ENCODE measurements around the gene SLC24A4.

The SLC24A4 gene

DNA sequence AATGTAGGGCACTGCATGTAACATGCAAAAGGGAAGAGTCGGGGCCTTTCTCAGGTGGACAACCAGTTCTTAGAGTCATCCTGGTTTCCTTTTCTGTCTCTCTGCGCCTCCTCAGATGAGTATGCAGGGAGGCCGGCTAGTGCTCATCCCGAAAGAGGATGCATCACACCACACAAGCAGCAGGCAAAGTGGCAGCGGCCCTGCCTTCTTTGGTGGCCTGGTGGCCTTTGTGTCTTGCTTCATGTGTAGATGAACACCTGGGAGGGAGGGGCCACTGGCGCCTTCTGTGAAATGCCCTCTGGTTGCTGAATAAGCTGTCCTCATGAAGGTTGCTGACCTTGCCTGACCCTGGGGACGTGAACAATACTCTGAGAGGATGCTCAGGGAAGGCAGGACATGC is 18.0 kb downstream of the SLC24A4 start:
- H3K27me3 ChIP-seq (ENCODE audit: control insufficient read depth in 3 of 3, insufficient read depth in 3 of 3, low read depth in 1 of 3, low read length in 3 of 3), result peaks cover 0 to 24% (median 0%) of the 10 kb centered on the region in 3 experiments
- no peak overlapping the region for H3K14ac ChIP-seq (ENCODE audit: low read length)
- no peak overlapping the region for H2BK120ac ChIP-seq (ENCODE audit: low read depth, low read length)
- H3K9me3 ChIP-seq (replicated peaks in 1 of 2; ENCODE audit: control insufficient read depth in 2 of 2, insufficient read depth in 1 of 2, low read depth in 1 of 2, low read length in 2 of 2), result no peaks in the 10 kb centered on the region
- no peak overlapping the region for H3K18ac ChIP-seq (ENCODE audit: low read length)
- no peak overlapping the region for H2BK12ac ChIP-seq (ENCODE audit: low read length)
- no peak overlapping the region for H4K8ac ChIP-seq (ENCODE audit: low read depth, low read length)
- DNase-seq (ENCODE audit: low spot score), result no peak
- H3K4ac ChIP-seq (ENCODE audit: low read length), result no peak overlapping the region
- H3K27ac ChIP-seq (replicated peaks; ENCODE audit: low read length), result no peak overlapping the region
- H2AFZ ChIP-seq (ENCODE audit: low read length), result no peak overlapping the region
- no peak overlapping the region for H3K4me2 ChIP-seq (ENCODE audit: insufficient read depth, low read length, poor library complexity, severe bottlenecking)
- H3K36me3 ChIP-seq (replicated peaks in 1 of 2; ENCODE audit: control insufficient read depth in 2 of 2, insufficient read depth in 2 of 2, low read length in 2 of 2), result no peaks in the 10 kb centered on the region
- H3K23ac ChIP-seq (ENCODE audit: low read depth, low read length, poor library complexity), result no peak overlapping the region
- no peak overlapping the region for H2BK15ac ChIP-seq (ENCODE audit: low read length)
- H4K91ac ChIP-seq (ENCODE audit: low read depth, low read length, poor library complexity), result no peak overlapping the region
- H3K9ac ChIP-seq (ENCODE audit: low read depth, low read length, poor library complexity), result no peak overlapping the region
- H2BK5ac ChIP-seq (ENCODE audit: low read length), result no peak overlapping the region
- no peak overlapping the region for H2AK5ac ChIP-seq (ENCODE audit: low read depth, low read length)
- no CpG with 5 or more reads among the region's 7 CpGs for WGBS, 2 donors (ENCODE audit: extremely low coverage in 2 of 2, insufficient read length in 2 of 2, insufficient replicate concordance in 1 of 2)
- no peaks in the 10 kb centered on the region for H3K79me1 ChIP-seq (ENCODE audit: low read depth, low read length)
- H3K4me3 ChIP-seq (ENCODE audit: low read length in 2 of 2), result no peak overlapping the region
- H3K4me1 ChIP-seq (ENCODE audit: control insufficient read depth in 2 of 2, insufficient read depth in 1 of 2, low read depth in 1 of 2, low read length in 2 of 2), result peaks cover 0 to 5% of the 10 kb centered on the region in 2 donors

- no peak for DNase-seq (ENCODE audit: low spot score)
- Histone ChIP-seq H3K4me1 (ENCODE audit: control insufficient read depth in 2 of 2, insufficient read depth in 1 of 2, low read depth in 1 of 2, low read length in 2 of 2) (peaks cover 0 to 2% of the 10 kb centered on the region in 2 donors), H3K36me3 (replicated peaks in 1 of 2; ENCODE audit: control insufficient read depth in 2 of 2, insufficient read depth in 2 of 2, low read length in 2 of 2) (no peaks in the 10 kb centered on the region)
Observed at GRCh38 chr14:92341791-92342190, 18.8 kb downstream of the SLC24A4 start.

DNA sequence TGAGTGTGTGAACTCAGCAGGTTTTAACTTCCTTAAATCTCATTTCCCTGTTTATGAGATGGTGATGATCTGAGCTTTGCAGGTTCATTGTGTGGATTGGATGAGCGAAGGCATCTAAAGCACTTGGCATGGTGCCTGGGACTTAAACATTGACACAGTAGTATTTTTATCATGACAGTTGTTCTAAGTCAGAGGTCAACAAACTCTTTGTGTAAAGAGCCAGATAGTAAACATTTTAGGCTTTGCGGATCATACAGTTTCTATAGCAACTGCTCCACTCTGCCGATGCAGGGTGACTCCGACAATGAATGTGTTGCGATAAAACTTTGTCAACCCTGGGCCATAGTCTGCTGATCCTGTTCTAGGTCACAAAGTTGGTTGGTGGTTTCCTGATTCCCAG is 25.2 kb downstream of the SLC24A4 start:
- H2BK5ac ChIP-seq (ENCODE audit: low read length), result no peak overlapping the region
- no peak for DNase-seq (ENCODE audit: low spot score)
- no peaks in the 10 kb centered on the region for H3K27me3 ChIP-seq (ENCODE audit: control insufficient read depth in 3 of 3, insufficient read depth in 3 of 3, low read depth in 1 of 3, low read length in 3 of 3)

More at GRCh38 chr14:92341791-92342190, 18.8 kb downstream of the SLC24A4 start:
- H4K91ac ChIP-seq (ENCODE audit: low read depth, low read length, poor library complexity), result no peak overlapping the region
- no peak overlapping the region for H3K23ac ChIP-seq (ENCODE audit: low read depth, low read length, poor library complexity)
- H3K27ac ChIP-seq (replicated peaks; ENCODE audit: low read length), result no peak overlapping the region
- no peaks in the 10 kb centered on the region for H3K9me3 ChIP-seq (replicated peaks in 1 of 2; ENCODE audit: control insufficient read depth in 2 of 2, insufficient read depth in 1 of 2, low read depth in 1 of 2, low read length in 2 of 2)
- no peak overlapping the region for H3K14ac ChIP-seq (ENCODE audit: low read length)
- H2BK120ac ChIP-seq (ENCODE audit: low read depth, low read length), result no peak overlapping the region
- no peak overlapping the region for H3K4me3 ChIP-seq (ENCODE audit: low read length in 2 of 2)
- H2AFZ ChIP-seq (ENCODE audit: low read length), result no peak overlapping the region
- no CpG with 5 or more reads among the region's 6 CpGs for WGBS, 2 donors (ENCODE audit: extremely low coverage in 2 of 2, insufficient read length in 2 of 2, insufficient replicate concordance in 1 of 2)
- H3K9ac ChIP-seq (ENCODE audit: low read depth, low read length, poor library complexity), result no peak overlapping the region
- H3K4ac ChIP-seq (ENCODE audit: low read length), result no peak overlapping the region
- H2BK5ac ChIP-seq (ENCODE audit: low read length), result no peak overlapping the region
- no peak overlapping the region for H3K18ac ChIP-seq (ENCODE audit: low read length)
- H3K4me2 ChIP-seq (ENCODE audit: insufficient read depth, low read length, poor library complexity, severe bottlenecking), result no peak overlapping the region
- no peak overlapping the region for H2BK12ac ChIP-seq (ENCODE audit: low read length)
- H2BK15ac ChIP-seq (ENCODE audit: low read length), result no peak overlapping the region
- no peaks in the 10 kb centered on the region for H3K79me1 ChIP-seq (ENCODE audit: low read depth, low read length)
- peaks cover 0 to 24% (median 0%) of the 10 kb centered on the region in 3 experiments for H3K27me3 ChIP-seq (ENCODE audit: control insufficient read depth in 3 of 3, insufficient read depth in 3 of 3, low read depth in 1 of 3, low read length in 3 of 3)
- no peak overlapping the region for H4K8ac ChIP-seq (ENCODE audit: low read depth, low read length)
- no peak overlapping the region for H2AK5ac ChIP-seq (ENCODE audit: low read depth, low read length)

DNA sequence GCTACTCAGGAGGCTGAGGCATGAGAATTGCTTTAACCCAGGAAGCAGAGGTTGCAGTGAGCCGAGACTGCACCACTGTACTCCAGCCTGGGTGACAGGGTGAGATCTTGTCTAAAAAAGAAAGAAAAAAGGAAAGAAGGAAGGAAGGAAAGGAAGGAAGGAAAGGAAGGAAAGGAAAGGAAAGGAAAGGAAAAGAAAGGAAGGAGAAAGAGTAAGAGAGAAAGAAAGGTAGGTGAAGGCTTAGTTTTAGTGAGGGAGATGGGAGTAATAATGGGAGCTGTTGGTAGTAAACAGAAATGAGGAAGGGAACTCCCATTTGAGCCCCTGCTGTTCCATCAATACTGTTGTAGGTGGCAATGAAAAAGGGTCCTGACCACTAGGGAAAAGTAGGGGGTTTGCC is 28.8 kb downstream of the SLC24A4 start:
- Histone ChIP-seq H2AK5ac (ENCODE audit: low read depth, low read length) (no peak overlapping the region), H3K36me3 (replicated peaks in 1 of 2; ENCODE audit: control insufficient read depth in 2 of 2, insufficient read depth in 2 of 2, low read length in 2 of 2) (no peaks in the 10 kb centered on the region), H3K14ac (ENCODE audit: low read length) (no peak overlapping the region), H3K18ac (ENCODE audit: low read length) (no peak overlapping the region), H3K79me1 (ENCODE audit: low read depth, low read length) (no peaks in the 10 kb centered on the region), H3K27ac (replicated peaks; ENCODE audit: low read length) (no peak overlapping the region), H3K4ac (ENCODE audit: low read length) (no peak overlapping the region), H3K4me1 (ENCODE audit: control insufficient read depth in 2 of 2, insufficient read depth in 1 of 2, low read depth in 1 of 2, low read length in 2 of 2) (no peaks in the 10 kb centered on the region), H4K91ac (ENCODE audit: low read depth, low read length, poor library complexity) (no peak overlapping the region), H3K27me3 (ENCODE audit: control insufficient read depth in 3 of 3, insufficient read depth in 3 of 3, low read depth in 1 of 3, low read length in 3 of 3) (peaks cover 0 to 4% (median 0%) of the 10 kb centered on the region in 3 experiments), H3K9ac (ENCODE audit: low read depth, low read length, poor library complexity) (no peak overlapping the region), H3K9me3 (replicated peaks in 1 of 2; ENCODE audit: control insufficient read depth in 2 of 2, insufficient read depth in 1 of 2, low read depth in 1 of 2, low read length in 2 of 2) (no peaks in the 10 kb centered on the region), H2BK15ac (ENCODE audit: low read length) (no peak overlapping the region), H3K4me2 (ENCODE audit: insufficient read depth, low read length, poor library complexity, severe bottlenecking) (no peak overlapping the region), H2BK120ac (ENCODE audit: low read depth, low read length) (no peak overlapping the region), H2AFZ (ENCODE audit: low read length) (no peak overlapping the region), H4K8ac (ENCODE audit: low read depth, low read length) (no peak overlapping the region), H2BK12ac (ENCODE audit: low read length) (no peak overlapping the region), H2BK5ac (ENCODE audit: low read length) (no peak overlapping the region), H3K23ac (ENCODE audit: low read depth, low read length, poor library complexity) (no peak overlapping the region), H3K4me3 (ENCODE audit: low read length in 2 of 2) (no peak overlapping the region)
- WGBS, 2 donors (ENCODE audit: extremely low coverage in 2 of 2, insufficient read length in 2 of 2, insufficient replicate concordance in 1 of 2), result no CpG with 5 or more reads among the region's 1 CpG
- DNase-seq (ENCODE audit: low spot score), result no peak

More for the DNA sequence above, 25.2 kb downstream of the SLC24A4 start:
- no peak overlapping the region for H3K9ac ChIP-seq (ENCODE audit: low read depth, low read length, poor library complexity)
- no peak overlapping the region for H2AK5ac ChIP-seq (ENCODE audit: low read depth, low read length)
- no peak overlapping the region for H3K27ac ChIP-seq (replicated peaks; ENCODE audit: low read length)
- H3K14ac ChIP-seq (ENCODE audit: low read length), result no peak overlapping the region
- no peaks in the 10 kb centered on the region for H3K4me1 ChIP-seq (ENCODE audit: control insufficient read depth in 2 of 2, insufficient read depth in 1 of 2, low read depth in 1 of 2, low read length in 2 of 2)
- whole genome bisulfite sequencing, 2 donors (ENCODE audit: extremely low coverage in 2 of 2, insufficient read length in 2 of 2, insufficient replicate concordance in 1 of 2), result no CpG with 5 or more reads among the region's 5 CpGs
- no peak overlapping the region for H2AFZ ChIP-seq (ENCODE audit: low read length)
- H3K4ac ChIP-seq (ENCODE audit: low read length), result no peak overlapping the region
- no peak overlapping the region for H3K4me2 ChIP-seq (ENCODE audit: insufficient read depth, low read length, poor library complexity, severe bottlenecking)
- no peaks in the 10 kb centered on the region for H3K79me1 ChIP-seq (ENCODE audit: low read depth, low read length)
- H3K18ac ChIP-seq (ENCODE audit: low read length), result no peak overlapping the region
- no peaks in the 10 kb centered on the region for H3K9me3 ChIP-seq (replicated peaks in 1 of 2; ENCODE audit: control insufficient read depth in 2 of 2, insufficient read depth in 1 of 2, low read depth in 1 of 2, low read length in 2 of 2)
- H4K8ac ChIP-seq (ENCODE audit: low read depth, low read length), result no peak overlapping the region
- no peak overlapping the region for H4K91ac ChIP-seq (ENCODE audit: low read depth, low read length, poor library complexity)
- no peaks in the 10 kb centered on the region for H3K36me3 ChIP-seq (replicated peaks in 1 of 2; ENCODE audit: control insufficient read depth in 2 of 2, insufficient read depth in 2 of 2, low read length in 2 of 2)
- H2BK15ac ChIP-seq (ENCODE audit: low read length), result no peak overlapping the region
- no peak overlapping the region for H2BK120ac ChIP-seq (ENCODE audit: low read depth, low read length)
- H3K23ac ChIP-seq (ENCODE audit: low read depth, low read length, poor library complexity), result no peak overlapping the region
- no peak overlapping the region for H2BK12ac ChIP-seq (ENCODE audit: low read length)
- no peak overlapping the region for H3K4me3 ChIP-seq (ENCODE audit: low read length in 2 of 2)
